H7 (cell line): ENCODE measurements around the gene COL4A2. TPM values are rescaled to one million over a fixed set of nuclear protein-coding genes. Genes with fewer than 3 reads are reported as not detected.

Source experiments
- DNase-seq: peaks from one replicate; pipeline ENCODE4 v3.0.0; 2012
- H3K27me3 ChIP-seq: 2 replicates; pipeline ENCODE4 v1.6.0; 2011; ENCODE audit warnings: mild to moderate bottlenecking, low read length; ENCODE audit not compliant: control insufficient read depth, insufficient read depth
- H3K36me3 ChIP-seq: replicated peaks from 2 replicates; pipeline ENCODE4 v1.5.1; 2011; ENCODE audit warnings: low read length; ENCODE audit not compliant: control insufficient read depth, insufficient read depth
- H3K4me3 ChIP-seq: 2 replicates; pipeline ENCODE4 v1.5.1; 2011; ENCODE audit warnings: low read depth, mild to moderate bottlenecking, control low read depth, low read length, moderate library complexity; ENCODE audit not compliant: insufficient read depth
- total RNA-seq: library from RNA; depleted of rRNA; stranded (reverse); fragments of >200 nt; shearing (Covaris generic); gene quantifications from 2 replicates; pipeline ENCODE4 v1.2.3, GENCODE V29; 2014

Gene COL4A2
- total RNA-seq, 1 experiment from 2014 or later, result 166 TPM

DNA sequence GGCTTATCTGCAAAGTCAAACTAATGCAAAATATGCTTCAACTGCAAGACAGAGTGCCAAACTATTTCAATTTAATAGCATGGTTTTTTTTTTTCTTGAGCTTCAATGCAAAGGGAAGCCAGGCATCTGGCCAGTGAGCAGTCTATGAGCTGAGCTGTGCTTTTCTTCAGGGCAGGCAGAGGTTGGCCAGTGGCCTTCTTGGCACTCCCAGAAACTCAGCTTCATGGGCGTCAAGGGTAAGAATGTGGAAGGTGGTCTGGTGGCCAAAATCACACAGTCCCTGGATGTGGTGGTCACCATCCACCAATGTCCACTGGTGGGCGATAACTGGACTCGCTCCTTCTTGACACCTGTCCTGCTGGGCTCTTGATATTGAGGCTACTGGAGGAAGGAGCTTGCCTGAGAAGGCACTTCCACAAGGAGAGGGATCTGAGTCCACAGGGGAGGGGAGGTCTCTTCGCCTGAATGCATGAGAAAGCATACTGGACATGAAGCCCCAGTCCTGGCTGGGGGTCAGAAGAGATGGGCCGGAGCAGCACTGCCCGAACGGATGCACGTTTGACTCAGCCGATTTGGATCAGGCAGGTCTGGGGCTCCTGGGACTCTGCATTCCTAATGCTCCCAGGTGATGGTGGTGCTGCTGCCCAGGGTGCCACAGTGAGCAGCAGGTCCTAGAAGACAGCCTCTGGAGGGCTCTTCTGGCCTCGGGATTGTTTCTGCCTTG, 17.1 kb downstream of the COL4A2 start:
- no peaks in the 10 kb centered on the region for H3K36me3 ChIP-seq
- no peak overlapping the region for H3K4me3 ChIP-seq
- no peaks in the 10 kb centered on the region for H3K27me3 ChIP-seq
- no peak for DNase-seq

DNA sequence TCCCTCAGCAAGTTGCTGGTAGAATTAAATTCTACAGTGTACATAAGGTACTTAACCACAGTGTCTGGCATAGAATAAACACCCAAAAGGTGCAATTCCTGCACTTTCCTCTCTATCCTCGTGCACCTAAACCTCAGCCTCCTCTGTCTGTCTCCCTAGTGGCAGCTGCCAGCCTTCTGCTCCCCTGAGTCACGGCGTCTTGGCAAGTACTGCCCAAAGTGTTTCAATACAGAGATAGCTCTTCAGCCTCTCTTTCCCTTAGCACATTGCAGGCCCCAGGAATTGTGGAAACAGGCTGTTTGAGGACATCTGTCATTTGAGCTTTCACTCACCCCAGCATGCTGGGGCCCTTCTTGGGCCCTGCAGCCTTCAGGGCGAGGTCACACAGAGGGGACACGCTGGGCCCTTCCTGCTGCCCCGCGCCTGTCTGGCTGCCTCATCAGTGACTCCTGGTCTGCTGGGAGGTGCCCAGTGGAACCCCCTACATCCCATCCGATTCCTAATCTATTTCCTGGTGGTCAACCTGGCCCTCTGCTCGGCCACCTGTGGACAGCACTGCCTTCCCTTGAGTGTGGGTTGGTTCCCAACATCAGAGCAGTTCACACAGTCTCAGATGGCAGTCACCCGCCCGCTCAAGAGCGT, 19.3 kb downstream of the COL4A2 start:
- H3K27me3 ChIP-seq, result no peaks in the 10 kb centered on the region
- H3K36me3 ChIP-seq, result no peaks in the 10 kb centered on the region
- no peak overlapping the region for H3K4me3 ChIP-seq
- DNase-seq, result no peak

DNA sequence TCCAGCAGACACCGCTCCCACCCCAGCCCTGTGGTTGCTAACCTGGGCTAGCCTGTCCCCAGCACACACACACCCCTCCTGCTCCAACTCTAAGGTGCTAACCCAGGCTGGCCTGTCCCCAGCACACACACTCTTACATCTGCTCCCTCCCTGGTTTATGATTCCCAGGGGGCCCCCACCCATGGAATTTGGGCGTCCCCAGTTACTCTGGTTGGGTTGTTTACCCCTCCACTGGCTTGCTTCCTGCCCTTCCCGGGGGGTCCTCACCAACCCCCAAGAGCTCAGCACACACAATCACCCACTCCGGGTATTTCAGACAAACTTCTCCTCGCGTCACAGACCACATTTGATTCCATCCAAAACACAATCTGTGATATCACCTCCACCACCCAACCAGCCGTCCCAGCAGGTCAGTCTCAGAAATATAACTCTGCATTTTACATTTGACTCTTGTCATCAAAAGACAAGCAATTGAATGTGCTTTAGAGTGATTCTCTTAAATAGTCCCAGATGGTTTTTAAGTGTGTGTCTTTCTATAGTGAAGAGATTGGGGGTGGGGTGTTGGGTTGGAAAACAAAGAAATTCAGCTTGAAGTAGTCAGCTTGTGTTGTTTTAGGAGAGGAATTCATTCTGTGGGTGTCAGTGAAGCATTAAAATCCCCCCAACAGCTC, 20.1 kb downstream of the COL4A2 start:
- H3K4me3 ChIP-seq, result no peak overlapping the region
- no peaks in the 10 kb centered on the region for H3K27me3 ChIP-seq
- peak; percentile 78 for DNase-seq
- H3K36me3 ChIP-seq, result no peaks in the 10 kb centered on the region

DNA sequence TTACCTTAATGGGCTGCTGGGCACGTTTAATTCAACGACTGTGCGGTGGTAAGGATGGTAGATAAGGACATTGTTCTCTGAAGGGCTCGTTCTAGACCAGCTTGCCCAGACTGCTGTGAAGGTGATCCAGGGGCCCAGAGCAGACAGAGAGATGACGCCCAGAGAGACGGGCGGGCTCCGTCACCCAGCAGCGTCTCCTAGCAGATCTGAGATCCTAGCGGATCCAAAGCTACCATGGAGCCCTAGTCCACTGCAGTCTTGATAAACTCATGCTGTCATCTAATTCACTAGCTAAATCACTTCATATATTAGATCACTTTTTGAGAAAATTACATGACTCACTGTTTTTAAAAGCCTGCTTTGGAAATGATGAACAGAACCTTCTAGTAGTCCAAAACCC, 21.5 kb downstream of the COL4A2 start:
- H3K4me3 ChIP-seq, result no peak overlapping the region

DNA sequence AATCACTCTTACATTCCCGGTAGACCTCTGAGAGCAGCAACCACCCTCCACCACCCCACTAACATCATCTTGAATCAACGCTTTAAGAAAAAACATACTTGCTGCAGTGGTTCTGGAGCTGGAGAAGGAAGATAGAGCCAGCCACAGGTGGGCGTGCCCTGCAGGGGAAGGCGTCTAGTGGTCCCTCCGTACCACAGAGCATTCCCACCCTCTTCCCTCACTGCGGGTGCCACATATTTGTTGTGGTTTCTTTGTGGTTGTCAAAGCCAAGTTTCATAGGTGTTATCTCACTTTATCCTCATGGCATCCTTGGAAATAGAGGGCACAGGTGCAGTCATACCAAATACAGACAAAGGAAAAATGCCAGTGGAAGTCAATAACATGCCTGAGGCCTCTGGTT, 22.2 kb downstream of the COL4A2 start:
- no peak for DNase-seq
- H3K4me3 ChIP-seq, result no peak overlapping the region
- H3K36me3 ChIP-seq, result no peaks in the 10 kb centered on the region
- H3K27me3 ChIP-seq, result no peaks in the 10 kb centered on the region

More for the DNA sequence above, 21.5 kb downstream of the COL4A2 start:
- Histone ChIP-seq H3K36me3 (no peaks in the 10 kb centered on the region), H3K27me3 (no peaks in the 10 kb centered on the region)
- no peak for DNase-seq

DNA sequence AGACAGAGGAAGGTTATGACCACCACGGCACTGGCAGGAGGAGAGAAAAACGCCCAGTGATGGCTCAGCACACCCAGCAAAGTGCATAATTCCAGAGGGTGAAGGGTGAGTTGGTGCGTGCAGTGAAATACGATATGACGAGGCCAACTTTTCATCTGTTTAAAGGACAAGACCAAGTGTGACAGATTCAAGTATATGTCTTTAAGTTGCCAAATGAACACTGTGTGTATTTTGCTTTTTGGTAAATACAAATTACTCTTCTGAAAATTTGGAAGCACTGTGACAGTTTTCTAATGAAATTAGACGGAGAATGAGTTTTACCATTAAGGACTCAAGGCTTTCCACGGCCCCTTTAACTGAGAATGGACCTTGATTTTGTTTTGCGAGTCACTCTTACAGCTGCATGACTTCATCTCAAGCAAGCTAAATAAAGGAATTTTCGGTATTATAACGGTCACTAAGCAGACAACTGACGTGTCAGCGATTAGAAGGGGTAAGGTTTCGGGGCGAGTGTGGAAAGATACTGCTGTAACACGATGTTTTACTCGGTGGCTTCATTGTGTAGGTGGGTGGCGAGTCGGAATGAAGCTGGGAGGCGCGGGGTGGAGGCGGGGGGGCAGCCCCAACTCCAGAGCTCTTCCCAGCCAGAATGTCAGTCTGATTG, 22.8 kb downstream of the COL4A2 start:
- Histone ChIP-seq H3K4me3 (no peak overlapping the region), H3K36me3 (no peaks in the 10 kb centered on the region), H3K27me3 (no peaks in the 10 kb centered on the region)
- DNase-seq, result no peak

DNA sequence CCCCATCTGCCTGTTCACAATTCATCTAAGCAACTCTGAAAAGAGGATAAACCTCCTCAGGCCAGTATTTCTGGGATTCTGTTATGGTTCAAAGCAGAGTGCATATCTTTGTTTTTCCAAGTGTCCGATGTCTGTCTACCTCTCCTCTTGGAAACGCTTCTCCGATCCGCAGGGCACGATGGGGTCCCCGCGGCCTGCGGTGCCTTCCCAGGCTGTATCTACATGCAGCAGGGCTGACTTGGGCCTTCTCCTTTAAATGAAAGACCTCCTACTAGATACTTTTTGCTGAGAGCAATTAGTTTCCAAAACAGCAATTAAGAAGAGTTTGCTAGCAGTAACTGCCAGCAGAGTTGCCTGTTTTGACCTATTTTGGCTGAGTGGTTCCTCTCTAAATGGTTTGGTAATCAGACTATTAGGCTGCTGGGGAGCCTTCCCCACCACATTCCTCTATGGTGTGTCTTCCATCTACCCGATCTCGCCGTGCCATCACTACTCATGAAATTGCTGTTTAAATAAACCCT, 23.5 kb downstream of the COL4A2 start:
- H3K36me3 ChIP-seq, result no peaks in the 10 kb centered on the region
- DNase-seq, result no peak
- no peak overlapping the region for H3K4me3 ChIP-seq
- H3K27me3 ChIP-seq, result no peaks in the 10 kb centered on the region

DNA sequence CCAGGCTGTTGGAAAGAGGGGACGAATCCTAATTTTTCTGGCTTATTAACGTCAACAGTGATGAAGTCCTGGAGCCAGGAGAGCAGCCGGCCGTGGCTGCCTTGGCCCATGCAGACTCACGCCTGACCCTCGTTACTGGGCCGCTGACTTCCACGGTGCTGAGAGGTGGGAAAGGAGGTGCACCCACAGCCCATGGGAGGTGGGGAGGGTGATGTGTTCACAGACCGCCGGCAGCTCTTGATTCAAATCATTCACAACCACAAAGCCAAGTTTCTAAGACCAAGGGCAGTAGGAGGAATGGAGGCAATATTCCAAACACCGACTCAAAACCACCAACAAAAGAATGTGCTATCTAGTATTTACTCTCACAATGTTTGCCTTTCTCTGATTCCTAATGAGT, 24.3 kb downstream of the COL4A2 start:
- H3K36me3 ChIP-seq, result no peaks in the 10 kb centered on the region
- DNase-seq, result no peak
- no peaks in the 10 kb centered on the region for H3K27me3 ChIP-seq
- no peak overlapping the region for H3K4me3 ChIP-seq

DNA sequence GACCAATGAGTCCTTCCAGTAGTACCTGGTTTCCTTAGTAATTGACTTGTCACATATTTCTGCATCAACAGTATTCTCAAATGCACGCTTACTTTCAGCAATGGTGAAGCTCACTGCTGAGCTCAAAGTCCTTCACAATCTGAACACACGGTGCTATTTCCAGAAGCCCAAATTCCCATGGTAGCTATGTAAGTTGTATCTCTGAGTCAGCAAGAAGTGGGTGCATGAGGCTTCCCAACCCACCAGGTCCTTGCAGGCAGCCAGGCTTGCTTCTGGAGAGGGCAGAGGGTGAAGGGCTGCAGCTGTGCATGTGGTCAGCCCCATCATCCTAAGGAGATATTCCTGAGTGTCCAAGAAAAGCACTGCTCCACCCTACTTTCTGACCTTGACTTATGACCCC, 25.7 kb downstream of the COL4A2 start:
- Histone ChIP-seq H3K36me3 (no peaks in the 10 kb centered on the region; the same call in 1 of the 2 replicates), H3K4me3 (no peak overlapping the region), H3K27me3 (no peaks in the 10 kb centered on the region)
- no peak for DNase-seq

DNA sequence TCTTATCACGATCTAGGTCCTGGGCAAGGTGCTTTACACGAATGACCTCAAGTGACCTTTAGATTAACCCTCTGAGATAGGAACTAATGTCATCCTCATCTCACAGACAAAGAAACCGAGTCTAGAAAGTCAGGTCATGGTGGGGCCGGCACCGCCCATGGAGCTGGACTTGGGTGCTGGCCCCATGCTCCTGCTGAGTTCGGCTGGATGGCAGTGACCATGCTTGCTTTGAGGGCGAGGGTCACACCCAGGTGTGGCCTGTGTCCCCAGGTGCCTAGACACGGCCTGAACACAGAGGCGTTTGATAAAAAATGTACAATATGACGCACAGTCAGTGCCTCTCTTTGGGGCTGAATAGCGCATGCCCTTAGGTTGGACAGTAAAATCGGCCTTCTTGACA, 26.8 kb downstream of the COL4A2 start:
- DNase-seq, result no peak
- Histone ChIP-seq H3K36me3 (no peaks in the 10 kb centered on the region; the same call in 1 of the 2 replicates), H3K27me3 (no peaks in the 10 kb centered on the region), H3K4me3 (no peak overlapping the region)

DNA sequence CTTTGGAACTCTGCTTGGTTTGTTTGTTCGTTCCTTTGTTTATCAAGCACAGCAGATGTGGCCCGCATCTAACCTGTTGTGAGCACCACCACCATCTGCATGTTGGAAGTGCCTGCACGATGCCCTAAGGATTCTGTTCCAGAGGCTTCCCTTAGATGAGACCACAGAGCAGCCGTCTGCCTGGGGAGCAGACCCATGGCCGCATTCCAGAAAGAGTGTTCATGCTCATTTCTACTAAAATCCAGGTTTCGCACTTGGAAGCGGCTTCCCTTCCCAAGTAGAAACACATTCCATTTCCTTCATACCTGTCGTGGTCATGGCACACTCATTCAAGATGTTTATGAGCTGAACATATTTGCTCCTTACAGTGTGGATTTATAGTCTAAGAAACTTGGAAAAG, 27.2 kb downstream of the COL4A2 start:
- H3K27me3 ChIP-seq, result no peaks in the 10 kb centered on the region
- DNase-seq, result no peak
- H3K4me3 ChIP-seq, result no peak overlapping the region
- no peaks in the 10 kb centered on the region; the same call in 1 of the 2 replicates for H3K36me3 ChIP-seq

DNA sequence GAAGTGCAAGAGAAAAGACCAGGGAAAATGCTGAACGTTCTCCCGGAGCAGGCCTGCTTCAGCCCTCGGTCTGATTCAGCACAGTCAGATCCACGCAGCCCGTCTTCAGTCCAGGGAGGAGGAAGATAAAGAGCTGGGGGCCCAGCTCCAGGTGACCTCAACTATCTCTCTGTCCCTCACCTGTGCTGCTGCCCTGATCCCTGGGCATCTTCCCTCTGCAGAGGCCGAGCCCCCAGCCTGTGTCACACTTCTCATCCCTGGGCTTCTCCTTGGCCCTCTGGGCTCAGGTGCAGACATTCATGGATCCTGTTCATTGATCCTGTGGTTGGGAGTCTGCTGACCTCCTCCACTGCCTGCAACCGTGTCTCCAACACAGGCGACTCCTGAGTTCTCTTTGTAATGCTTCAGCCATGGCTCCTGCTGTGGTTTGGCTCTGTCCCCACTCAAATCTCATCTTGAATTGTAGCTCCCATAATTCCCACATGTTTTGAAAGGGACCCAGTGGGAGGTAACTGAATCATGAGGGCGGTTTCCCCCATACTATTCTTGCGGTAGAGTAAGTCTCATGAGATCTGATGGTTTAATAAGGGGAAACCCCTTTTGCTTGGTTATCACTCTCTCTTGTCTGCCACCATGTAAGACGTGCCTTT, 27.9 kb downstream of the COL4A2 start:
- DNase-seq, result no peak
- no peak overlapping the region for H3K4me3 ChIP-seq
- no peaks in the 10 kb centered on the region; the same call in 1 of the 2 replicates for H3K36me3 ChIP-seq
- H3K27me3 ChIP-seq, result no peaks in the 10 kb centered on the region

DNA sequence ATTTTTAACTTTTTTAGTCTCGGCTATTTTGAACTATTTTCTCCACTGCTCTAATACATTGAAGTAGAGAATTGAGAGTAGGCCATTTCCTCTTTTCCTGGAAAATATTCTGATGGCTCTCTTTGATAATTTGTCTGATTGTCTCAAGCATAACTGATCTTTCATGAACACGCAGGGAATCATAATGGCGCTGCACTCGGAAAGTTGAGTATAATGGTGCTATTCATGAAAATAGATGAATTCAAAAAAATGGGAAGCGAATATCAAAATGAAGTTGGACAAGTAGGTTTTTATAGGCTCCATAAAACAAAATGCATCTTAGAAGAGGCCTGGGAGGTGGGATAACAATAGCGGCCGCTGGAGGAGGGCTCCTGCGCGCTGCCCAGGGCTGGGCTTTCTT, 29.0 kb downstream of the COL4A2 start:
- Histone ChIP-seq H3K4me3 (no peak overlapping the region), H3K27me3 (no peaks in the 10 kb centered on the region), H3K36me3 (no peaks in the 10 kb centered on the region; the same call in 1 of the 2 replicates)
- no peak for DNase-seq

DNA sequence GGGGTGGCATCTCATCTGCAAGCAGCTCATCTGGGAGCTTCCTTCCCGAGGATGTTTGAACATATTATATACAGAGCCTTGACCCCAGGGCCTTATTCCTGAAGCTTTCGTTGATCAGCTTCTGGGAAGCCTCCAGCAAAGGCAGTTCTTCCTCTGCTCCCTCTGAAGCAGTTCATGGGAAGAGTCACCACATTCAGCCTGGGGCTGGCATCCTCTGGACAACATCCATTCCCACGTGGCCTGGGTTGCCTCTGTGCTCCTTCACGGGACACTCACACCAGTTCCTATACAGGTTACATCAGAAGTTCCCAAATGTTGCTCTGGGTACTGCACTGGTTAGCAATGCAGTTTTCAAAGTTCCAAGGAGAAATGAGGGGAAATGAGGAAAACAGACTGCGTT, 29.6 kb downstream of the COL4A2 start:
- Histone ChIP-seq H3K27me3 (no peaks in the 10 kb centered on the region), H3K4me3 (no peak overlapping the region), H3K36me3 (no peaks in the 10 kb centered on the region; the same call in 1 of the 2 replicates)
- no peak for DNase-seq
